ENCODE measurements around the gene ERRFI1. TPM values are rescaled to one million over a fixed set of nuclear protein-coding genes. Genes with fewer than 3 reads are reported as not detected.

Gene ERRFI1
- total and polyA plus RNA-seq, 4 donors, result 60.7 to 424 (median 106) TPM

- no peak for TF ChIP-seq MAX (IDR thresholded peaks at IDR 0.05)
- no peak for TF ChIP-seq REST (IDR thresholded peaks at IDR 0.05)
- no peak for TF ChIP-seq EGR1 (IDR thresholded peaks at IDR 0.05; ENCODE audit: low read depth in 2 of 2)
- no peak for TF ChIP-seq JUND (IDR thresholded peaks at IDR 0.05)
- no peak for TF ChIP-seq SP1 (IDR thresholded peaks at IDR 0.05)
- TF ChIP-seq YY1 (IDR thresholded peaks at IDR 0.05), result no peak
- no peak for TF ChIP-seq ZBTB33 (IDR thresholded peaks at IDR 0.05)
- no peak for TF ChIP-seq ATF3 (IDR thresholded peaks at IDR 0.05)
- TF ChIP-seq HNF4G (IDR thresholded peaks at IDR 0.05), result no peak
- no peak for TF ChIP-seq TAF1 (conservative IDR thresholded peaks at IDR 0.05)
- no peak for TF ChIP-seq CTCF (IDR thresholded peaks at IDR 0.05; ENCODE audit: low read depth, low read length, missing input control)
- TF ChIP-seq HNF4A (conservative IDR thresholded peaks at IDR 0.05), result no peak
- TF ChIP-seq RXRA (IDR thresholded peaks at IDR 0.05), result no peak
- TF ChIP-seq GABPA (IDR thresholded peaks at IDR 0.05 in 1 of 2, conservative IDR thresholded peaks at IDR 0.05 in 1 of 2), result no peak
- no peak for TF ChIP-seq FOXA1 (IDR thresholded peaks at IDR 0.05)
- no peak for TF ChIP-seq NR2F2 (IDR thresholded peaks at IDR 0.05)
- Histone ChIP-seq H3K27me3 (ENCODE audit: control insufficient read depth in 4 of 4, insufficient read depth in 4 of 4, low read length in 3 of 4) (no peaks in the 10 kb centered on the region), H3K4me1 (ENCODE audit: control insufficient read depth in 4 of 4, insufficient read depth in 4 of 4, low read length in 3 of 4) (peaks cover 2 to 41% (median 35%) of the 10 kb centered on the region in 4 donors), H3K4me3 (ENCODE audit: low read depth in 1 of 3, low read length in 3 of 3) (no peak overlapping the region), H3K36me3 (ENCODE audit: control insufficient read depth in 4 of 4, insufficient read depth in 3 of 4, low read depth in 1 of 4, low read length in 3 of 4) (peaks cover 15 to 59% (median 43%) of the 10 kb centered on the region in 4 donors), H3K9ac (ENCODE audit: low read depth in 1 of 2, low read length in 2 of 2) (no peak overlapping the region), H3K27ac (ENCODE audit: low read depth in 1 of 2, low read length in 2 of 2) (peak overlapping the region in 1 of 2 donors; percentile 21), H3K9me3 (ENCODE audit: control insufficient read depth in 4 of 4, low read length in 3 of 4) (no peaks in the 10 kb centered on the region)
- DNase-seq (ENCODE audit: low spot score), result no peak
- WGBS, result 45% methylated on average over 1 of the region's 1 CpG
Measured at GRCh38 chr1:7967196-7967595, 58.9 kb downstream of the ERRFI1 start.

- no peak overlapping the region for H3K4me3 ChIP-seq (ENCODE audit: low read depth in 1 of 3, low read length in 3 of 3)
- peaks cover 2 to 31% (median 25%) of the 10 kb centered on the region in 4 donors for H3K4me1 ChIP-seq (ENCODE audit: control insufficient read depth in 4 of 4, insufficient read depth in 4 of 4, low read length in 3 of 4)
- 90% methylated on average over 3 of the region's 3 CpGs for WGBS
- peaks cover 6 to 40% (median 26%) of the 10 kb centered on the region in 4 donors for H3K36me3 ChIP-seq (ENCODE audit: control insufficient read depth in 4 of 4, insufficient read depth in 3 of 4, low read depth in 1 of 4, low read length in 3 of 4)
- DNase-seq (ENCODE audit: low spot score), result no peak
- no peak overlapping the region for H3K27ac ChIP-seq (ENCODE audit: low read depth in 1 of 2, low read length in 2 of 2)
- no peak overlapping the region for H3K9ac ChIP-seq (ENCODE audit: low read depth in 1 of 2, low read length in 2 of 2)
- H3K27me3 ChIP-seq (ENCODE audit: control insufficient read depth in 4 of 4, insufficient read depth in 4 of 4, low read length in 3 of 4), result no peaks in the 10 kb centered on the region
- H3K9me3 ChIP-seq (ENCODE audit: control insufficient read depth in 4 of 4, low read length in 3 of 4), result no peaks in the 10 kb centered on the region
- TF ChIP-seq ZBTB33 (IDR thresholded peaks at IDR 0.05) (no peak), ATF3 (IDR thresholded peaks at IDR 0.05) (no peak), YY1 (IDR thresholded peaks at IDR 0.05) (no peak), GABPA (IDR thresholded peaks at IDR 0.05 in 1 of 2, conservative IDR thresholded peaks at IDR 0.05 in 1 of 2) (no peak), FOXA2 (IDR thresholded peaks at IDR 0.05) (no peak), NR2F2 (IDR thresholded peaks at IDR 0.05) (no peak), REST (IDR thresholded peaks at IDR 0.05) (no peak)
Measured at GRCh38 chr1:7964476-7964875, 61.6 kb downstream of the ERRFI1 start.

Measured in liver (tissue), 9 donors.